GM19238 (cell line): ENCODE measurements around the gene VASN.
A peak's percentile ranks its signal among the peaks of the same experiment; 100 is the strongest.

Experiments
- DNase-seq: peaks from one replicate; pipeline ENCODE4 v3.0.0; 2011; ENCODE audit warnings: low spot score; ENCODE audit not compliant: insufficient read length

VASN gene

GRCh38 chr16:4370570-4371356 is 885 bp upstream of the VASN start:
- DNase-seq: no peak

GRCh38 chr16:4372001-4372577 is 441 bp downstream of the VASN start:
- no peak for DNase-seq

GRCh38 chr16:4372578-4373355 is 1.1 kb downstream of the VASN start:
- DNase-seq: peak; percentile 45

- DNase-seq: no peak
These were observed 1.8 kb downstream of the VASN start for GRCh38 chr16:4373356-4373908.

- DNase-seq: no peak
These were observed 2.5 kb downstream of the VASN start for GRCh38 chr16:4373909-4374742.

- no peak for DNase-seq
These were observed 4.1 kb downstream of the VASN start for GRCh38 chr16:4375717-4376116.

- DNase-seq: no peak
These were observed 4.7 kb downstream of the VASN start for GRCh38 chr16:4376126-4376892.

GRCh38 chr16:4376893-4377572 is 5.4 kb downstream of the VASN start:
- no peak for DNase-seq

GRCh38 chr16:4377573-4378154 is 6.0 kb downstream of the VASN start:
- no peak for DNase-seq

GRCh38 chr16:4378161-4378666 is 6.6 kb downstream of the VASN start:
- DNase-seq: no peak

GRCh38 chr16:4378999-4379690 is 7.5 kb downstream of the VASN start:
- no peak for DNase-seq

GRCh38 chr16:4380119-4381063 is 8.7 kb downstream of the VASN start:
- no peak for DNase-seq

GRCh38 chr16:4381072-4381934 is 9.7 kb downstream of the VASN start:
- DNase-seq: no peak

- no peak for DNase-seq
These were observed 10.5 kb downstream of the VASN start for GRCh38 chr16:4381935-4382794.

GRCh38 chr16:4382795-4383357 is 11.2 kb downstream of the VASN start:
- no peak for DNase-seq
